Endodermal cell (in vitro differentiated cells): ENCODE measurements around the gene CXCL16. TPM values are rescaled to one million over a fixed set of nuclear protein-coding genes. Genes with fewer than 3 reads are reported as not detected.

Source experiments
- DNase-seq: peaks from one replicate; pipeline ENCODE4 v3.0.0-alpha.2; 2017
- H3K27ac ChIP-seq: 2 replicates; pipeline ENCODE4 v1.5.1; 2013; ENCODE audit warnings: mild to moderate bottlenecking, low read depth, low read length, moderate library complexity
- H3K27me3 ChIP-seq: 2 replicates; pipeline ENCODE4 v1.6.1; 2013; ENCODE audit warnings: mild to moderate bottlenecking, low read length, moderate library complexity; ENCODE audit not compliant: insufficient read depth, control insufficient read depth, poor library complexity, severe bottlenecking
- H3K36me3 ChIP-seq: 2 replicates; pipeline ENCODE4 v1.7.0; 2013; ENCODE audit warnings: mild to moderate bottlenecking, low read length, moderate library complexity; ENCODE audit not compliant: control insufficient read depth, insufficient read depth
- H3K4me1 ChIP-seq: one replicate; pipeline ENCODE4 v1.7.0; 2013; ENCODE audit warnings: low read length; ENCODE audit not compliant: control insufficient read depth, insufficient read depth
- H3K4me3 ChIP-seq: 2 replicates; pipeline ENCODE4 v1.5.1; 2013; ENCODE audit warnings: mild to moderate bottlenecking, low read length, moderate library complexity
- H3K9ac ChIP-seq: 2 replicates; pipeline ENCODE4 v1.6.1; 2013; ENCODE audit warnings: mild to moderate bottlenecking, low read length, moderate library complexity; ENCODE audit not compliant: poor library complexity, severe bottlenecking; ENCODE audit errors: extremely low read depth
- H3K9me3 ChIP-seq: 2 replicates; pipeline ENCODE4 v1.6.1; 2013; ENCODE audit warnings: mild to moderate bottlenecking, low read length, moderate library complexity; ENCODE audit not compliant: control insufficient read depth
- H3K27ac Mint-ChIP-seq: 2 replicates; pipeline ENCODE4 v1.8.0; 2020; ENCODE audit warnings: mixed read lengths
- H3K27me3 Mint-ChIP-seq: 2 replicates; pipeline ENCODE4 v1.8.0; 2021; ENCODE audit warnings: mild to moderate bottlenecking, mixed read lengths; ENCODE audit not compliant: insufficient read depth
- H3K36me3 Mint-ChIP-seq: 2 replicates; pipeline ENCODE4 v1.8.0; 2020; ENCODE audit warnings: low read depth, mixed read lengths
- H3K4me1 Mint-ChIP-seq: 2 replicates; pipeline ENCODE4 v1.8.0; 2020; ENCODE audit warnings: mixed read lengths
- H3K4me3 Mint-ChIP-seq: 2 replicates; pipeline ENCODE4 v1.8.0; 2020; ENCODE audit warnings: mild to moderate bottlenecking, moderate library complexity, mixed read lengths
- H3K9me3 Mint-ChIP-seq: 2 replicates; pipeline ENCODE4 v1.8.0; 2020; ENCODE audit warnings: mild to moderate bottlenecking, mixed read lengths
- WGBS, 2 experiments: methylation state at CpG; one replicate each; pipeline versions ENCODE4 v1.1.5 to v1.1.7; 2013; ENCODE audit warnings: missing lambda C conversion rate in 2 of 2, mixed read lengths in 1 of 2; ENCODE audit not compliant: insufficient coverage in 1 of 2, insufficient read length in 1 of 2; 5-methylcytosine and 5-hydroxymethylcytosine counted together
- total RNA-seq, 2 donors: library from RNA; stranded (reverse); fragmentation: NEBNext Ultra II Directional in 1 of 2; extraction: Animal tissue kit (Norgen Biotek cat#: 25700) in 1 of 2; gene quantifications; 2 replicates in 1 of 2; 3 replicates in 1 of 2; pipeline ENCODE4 v1.2.1, GENCODE V29; 2021
- TF ChIP-seq, protein P1 (sequence below): fragments of 200-600 bp; sonication (generic); conservative IDR thresholded peaks from 2 replicates; pipeline ENCODE4 v1.5.0; 2021; ENCODE audit warnings: antibody characterized with exemption, mild to moderate bottlenecking

The CXCL16 gene
- total RNA-seq, 2 donors from 2014 or later, result 0.60 to 0.73 TPM

- Histone ChIP-seq H3K9me3 (no peaks in the 10 kb centered on the region), H3K36me3 (no peaks in the 10 kb centered on the region), H3K9ac (no peak overlapping the region), H3K4me1 (peaks cover 5% of the 10 kb centered on the region), H3K27me3 (peaks cover 100% of the 10 kb centered on the region), H3K27ac (no peak overlapping the region), H3K4me3 (peak overlapping the region; percentile 75)
- DNase-seq, result no peak
- Mint-ChIP-seq H3K4me1 (peaks cover 8% of the 10 kb centered on the region), H3K27me3 (peaks cover 97% of the 10 kb centered on the region), H3K4me3 (peak overlapping the region; percentile 51), H3K9me3 (no peaks in the 10 kb centered on the region), H3K36me3 (no peaks in the 10 kb centered on the region), H3K27ac (no peak overlapping the region)
- TF ChIP-seq, protein P1, sequence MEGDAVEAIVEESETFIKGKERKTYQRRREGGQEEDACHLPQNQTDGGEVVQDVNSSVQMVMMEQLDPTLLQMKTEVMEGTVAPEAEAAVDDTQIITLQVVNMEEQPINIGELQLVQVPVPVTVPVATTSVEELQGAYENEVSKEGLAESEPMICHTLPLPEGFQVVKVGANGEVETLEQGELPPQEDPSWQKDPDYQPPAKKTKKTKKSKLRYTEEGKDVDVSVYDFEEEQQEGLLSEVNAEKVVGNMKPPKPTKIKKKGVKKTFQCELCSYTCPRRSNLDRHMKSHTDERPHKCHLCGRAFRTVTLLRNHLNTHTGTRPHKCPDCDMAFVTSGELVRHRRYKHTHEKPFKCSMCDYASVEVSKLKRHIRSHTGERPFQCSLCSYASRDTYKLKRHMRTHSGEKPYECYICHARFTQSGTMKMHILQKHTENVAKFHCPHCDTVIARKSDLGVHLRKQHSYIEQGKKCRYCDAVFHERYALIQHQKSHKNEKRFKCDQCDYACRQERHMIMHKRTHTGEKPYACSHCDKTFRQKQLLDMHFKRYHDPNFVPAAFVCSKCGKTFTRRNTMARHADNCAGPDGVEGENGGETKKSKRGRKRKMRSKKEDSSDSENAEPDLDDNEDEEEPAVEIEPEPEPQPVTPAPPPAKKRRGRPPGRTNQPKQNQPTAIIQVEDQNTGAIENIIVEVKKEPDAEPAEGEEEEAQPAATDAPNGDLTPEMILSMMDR, result no peak
- WGBS, 2 experiments, result 22 to 23% methylated on average over 3 to 13 of the region's 13 CpGs
Observed at GRCh38 chr17:4740025-4740351, 260 bp upstream of the CXCL16 start.

GRCh38 chr17:4738136-4739121 lies 1.3 kb downstream of the CXCL16 start:
- 18 to 22% methylated on average over 24 to 41 of the region's 41 CpGs for WGBS, 2 experiments
- no peak overlapping the region for H3K27ac ChIP-seq
- H3K4me1 ChIP-seq, result peaks cover 5% of the 10 kb centered on the region
- H3K9ac ChIP-seq, result no peak overlapping the region
- Mint-ChIP-seq H3K9me3 (no peaks in the 10 kb centered on the region), H3K4me1 (peaks cover 8% of the 10 kb centered on the region), H3K27me3 (peaks cover 87% of the 10 kb centered on the region), H3K27ac (no peak overlapping the region), H3K4me3 (peak overlapping the region; percentile 50), H3K36me3 (no peaks in the 10 kb centered on the region)
- H3K9me3 ChIP-seq, result no peaks in the 10 kb centered on the region
- TF ChIP-seq, protein P1, result no peak
- peak overlapping the region; percentile 75 for H3K4me3 ChIP-seq
- peaks cover 89% of the 10 kb centered on the region for H3K27me3 ChIP-seq
- DNase-seq, result peak; percentile 71
- no peaks in the 10 kb centered on the region for H3K36me3 ChIP-seq

DNA sequence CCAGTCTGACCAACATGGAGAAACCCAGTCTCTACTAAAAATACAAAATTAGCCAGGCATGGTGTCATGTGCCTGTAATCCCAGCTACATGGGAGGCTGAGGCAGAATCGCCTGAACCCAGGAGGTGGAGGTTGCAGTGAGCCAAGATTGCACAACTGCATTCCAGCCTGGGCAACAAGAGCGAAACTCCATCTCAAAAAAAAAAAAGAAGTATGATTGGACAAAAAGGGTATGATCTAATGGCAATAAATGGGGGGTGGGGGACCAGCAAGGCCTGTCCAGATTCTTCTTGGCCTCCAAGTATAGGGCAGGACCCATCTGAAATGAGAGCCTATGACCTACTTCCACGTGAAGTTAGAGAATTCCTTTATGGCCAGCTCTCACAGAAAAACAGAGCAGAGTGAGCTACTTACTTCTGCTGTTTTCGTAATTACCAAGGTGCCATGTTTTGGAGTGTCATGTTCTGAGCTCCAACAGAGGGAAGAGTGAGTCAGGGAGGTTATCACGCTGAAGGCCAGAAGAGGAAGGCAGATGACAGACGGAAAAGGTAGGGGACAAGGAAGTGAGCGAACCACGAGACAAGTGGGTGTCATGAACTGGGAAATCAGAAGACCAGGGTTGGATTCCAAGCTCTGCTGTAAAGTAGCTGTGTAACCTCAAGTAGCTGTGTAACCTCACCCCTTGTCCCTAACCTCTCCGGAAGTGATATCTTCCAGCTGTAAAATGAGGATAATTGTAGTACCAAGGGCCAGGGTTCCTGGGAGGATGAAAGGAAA lies 3.7 kb downstream of the CXCL16 start:
- Histone ChIP-seq H3K27ac (no peak overlapping the region), H3K36me3 (peaks cover 4% of the 10 kb centered on the region), H3K4me3 (no peak overlapping the region), H3K9me3 (no peaks in the 10 kb centered on the region), H3K4me1 (peaks cover 5% of the 10 kb centered on the region), H3K9ac (no peak overlapping the region), H3K27me3 (peaks cover 65% of the 10 kb centered on the region)
- peaks cover 2% of the 10 kb centered on the region for H3K36me3 Mint-ChIP-seq
- no peaks in the 10 kb centered on the region for H3K9me3 Mint-ChIP-seq
- peaks cover 8% of the 10 kb centered on the region for H3K4me1 Mint-ChIP-seq
- no peak overlapping the region for H3K4me3 Mint-ChIP-seq
- no peak for DNase-seq
- 80 to 82% methylated on average over 8 to 9 of the region's 9 CpGs for WGBS, 2 experiments
- H3K27me3 Mint-ChIP-seq, result peaks cover 63% of the 10 kb centered on the region
- H3K27ac Mint-ChIP-seq, result no peak overlapping the region
- TF ChIP-seq, protein P1, result no peak
